ENCODE results near the gene RGMA.

The RGMA gene

GRCh38 chr15:93088981-93089726 lies at the start of gene RGMA:
RGMA (minus strand) TSS chr15:93089211; CDS start chr15:93088932, 279 bp downstream.
- no peak for TF ChIP-seq CTCF (IDR thresholded peaks at IDR 0.05; ENCODE audit: borderline replicate concordance, control extremely low read depth, extremely low read depth, insufficient read depth, missing control alignments)
- in situ Hi-C loops (cut with MboI; ENCODE audit: low sequenced_read_pairs, unreplicated experiment) = loop anchor here (25.0 kb wide), 1 partner anchor 1023 kb away; no protein-coding TSS in a partner anchor

GRCh38 chr15:93136606-93137005 lies 47.6 kb upstream of the RGMA start:
- no peak for DNase-seq (ENCODE audit: low spot score)
- in situ Hi-C loops (cut with MboI; ENCODE audit: low sequenced_read_pairs, unreplicated experiment) = no loop called here
- no peak for TF ChIP-seq CTCF (IDR thresholded peaks at IDR 0.05; ENCODE audit: borderline replicate concordance, control extremely low read depth, extremely low read depth, insufficient read depth, missing control alignments)

More at GRCh38 chr15:93088981-93089726, at the start of gene RGMA:
- DNase-seq (ENCODE audit: low spot score) = no peak

- no peak for DNase-seq (ENCODE audit: low spot score)
- in situ Hi-C loops (cut with MboI; ENCODE audit: low sequenced_read_pairs, unreplicated experiment) = no loop called here
- no peak for TF ChIP-seq CTCF (IDR thresholded peaks at IDR 0.05; ENCODE audit: borderline replicate concordance, control extremely low read depth, extremely low read depth, insufficient read depth, missing control alignments)
Observed at GRCh38 chr15:93135997-93136397, 47.0 kb upstream of the RGMA start.

- in situ Hi-C loops (cut with MboI; ENCODE audit: low sequenced_read_pairs, unreplicated experiment) = no loop called here
- no peak for TF ChIP-seq CTCF (IDR thresholded peaks at IDR 0.05; ENCODE audit: borderline replicate concordance, control extremely low read depth, extremely low read depth, insufficient read depth, missing control alignments)
- DNase-seq (ENCODE audit: low spot score) = no peak
Observed at GRCh38 chr15:93135459-93135858, 46.4 kb upstream of the RGMA start.

- in situ Hi-C loops (cut with MboI; ENCODE audit: low sequenced_read_pairs, unreplicated experiment) = no loop called here
- TF ChIP-seq CTCF (IDR thresholded peaks at IDR 0.05; ENCODE audit: borderline replicate concordance, control extremely low read depth, extremely low read depth, insufficient read depth, missing control alignments) = no peak
- DNase-seq (ENCODE audit: low spot score) = no peak
Observed at GRCh38 chr15:93131485-93132095, 42.6 kb upstream of the RGMA start.

- in situ Hi-C loops (cut with MboI; ENCODE audit: low sequenced_read_pairs, unreplicated experiment) = no loop called here
- DNase-seq (ENCODE audit: low spot score) = no peak
Observed at GRCh38 chr15:93129702-93130488, 40.9 kb upstream of the RGMA start.

More at GRCh38 chr15:93129702-93130488, 40.9 kb upstream of the RGMA start:
- no peak for TF ChIP-seq CTCF (IDR thresholded peaks at IDR 0.05; ENCODE audit: borderline replicate concordance, control extremely low read depth, extremely low read depth, insufficient read depth, missing control alignments)
